ENCODE data around the gene GRIA3. TPM values are rescaled to one million over a fixed set of nuclear protein-coding genes. Genes with fewer than 3 reads are reported as not detected.

GRIA3 gene
- total RNA-seq, 1 donor from 2014 or later, result 18.6 TPM

DNA sequence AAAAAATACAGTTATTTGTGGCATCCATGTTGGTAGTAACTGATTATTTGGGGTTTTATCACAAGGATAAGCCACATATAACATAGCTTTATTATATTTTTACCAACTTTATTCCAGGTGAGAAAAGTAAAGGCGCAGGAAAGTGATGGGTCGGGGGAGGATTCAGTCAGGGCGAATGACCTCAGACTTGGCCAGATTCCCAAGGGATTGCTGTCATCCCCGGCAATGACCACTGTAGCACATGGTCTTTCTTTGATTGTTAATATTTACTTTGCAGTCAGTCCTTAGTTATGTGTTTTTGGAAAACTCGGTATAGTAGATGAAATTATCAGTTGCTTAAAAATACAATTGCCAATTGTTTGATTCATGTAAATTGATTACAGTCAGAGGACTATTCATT is 17.6 kb downstream of the GRIA3 start:
- H3K4me1 Mint-ChIP-seq (ENCODE audit: low read depth, unreplicated experiment), result no peaks in the 10 kb centered on the region
- no peak for TF ChIP-seq EZH2 (IDR thresholded peaks at IDR 0.05; ENCODE audit: insufficient read depth, low read length)
- TF ChIP-seq, protein P1, sequence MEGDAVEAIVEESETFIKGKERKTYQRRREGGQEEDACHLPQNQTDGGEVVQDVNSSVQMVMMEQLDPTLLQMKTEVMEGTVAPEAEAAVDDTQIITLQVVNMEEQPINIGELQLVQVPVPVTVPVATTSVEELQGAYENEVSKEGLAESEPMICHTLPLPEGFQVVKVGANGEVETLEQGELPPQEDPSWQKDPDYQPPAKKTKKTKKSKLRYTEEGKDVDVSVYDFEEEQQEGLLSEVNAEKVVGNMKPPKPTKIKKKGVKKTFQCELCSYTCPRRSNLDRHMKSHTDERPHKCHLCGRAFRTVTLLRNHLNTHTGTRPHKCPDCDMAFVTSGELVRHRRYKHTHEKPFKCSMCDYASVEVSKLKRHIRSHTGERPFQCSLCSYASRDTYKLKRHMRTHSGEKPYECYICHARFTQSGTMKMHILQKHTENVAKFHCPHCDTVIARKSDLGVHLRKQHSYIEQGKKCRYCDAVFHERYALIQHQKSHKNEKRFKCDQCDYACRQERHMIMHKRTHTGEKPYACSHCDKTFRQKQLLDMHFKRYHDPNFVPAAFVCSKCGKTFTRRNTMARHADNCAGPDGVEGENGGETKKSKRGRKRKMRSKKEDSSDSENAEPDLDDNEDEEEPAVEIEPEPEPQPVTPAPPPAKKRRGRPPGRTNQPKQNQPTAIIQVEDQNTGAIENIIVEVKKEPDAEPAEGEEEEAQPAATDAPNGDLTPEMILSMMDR (IDR thresholded peaks at IDR 0.05; ENCODE audit: insufficient read depth, low read depth, low read length), result no peak
- peaks cover 2% of the 10 kb centered on the region for H3K36me3 Mint-ChIP-seq (ENCODE audit: low read depth, unreplicated experiment)
- no peak overlapping the region for H3K27ac Mint-ChIP-seq (ENCODE audit: unreplicated experiment)
- H3K4me3 Mint-ChIP-seq (ENCODE audit: unreplicated experiment), result no peak overlapping the region
- no peaks in the 10 kb centered on the region for H3K9me3 Mint-ChIP-seq (ENCODE audit: unreplicated experiment)
- Histone ChIP-seq H4K20me1 (ENCODE audit: insufficient read depth, low read length) (no peaks in the 10 kb centered on the region), H3K4me2 (ENCODE audit: low read length) (no peak overlapping the region), H3K36me3 (ENCODE audit: insufficient read depth, low read length) (no peaks in the 10 kb centered on the region), H3K4me1 (ENCODE audit: insufficient read depth, low read length) (no peaks in the 10 kb centered on the region), H3K27ac (ENCODE audit: low read depth, low read length) (no peak overlapping the region), H3K9ac (ENCODE audit: low read length) (no peak overlapping the region), H3K4me3 (ENCODE audit: insufficient read depth, low read depth, low read length) (no peak overlapping the region), H3K27me3 (ENCODE audit: insufficient read depth, low read length) (no peaks in the 10 kb centered on the region), H3K79me2 (ENCODE audit: insufficient read depth, low read length) (no peaks in the 10 kb centered on the region), H3K9me3 (ENCODE audit: insufficient read depth, low read depth, low read length) (no peaks in the 10 kb centered on the region), H2AFZ (ENCODE audit: low read depth, low read length) (no peak overlapping the region)
- FAIRE-seq (no peak), DNase-seq (ENCODE audit: low read depth) (peak; percentile 21)
- H3K27me3 Mint-ChIP-seq (ENCODE audit: low read depth, unreplicated experiment), result no peaks in the 10 kb centered on the region

DNA sequence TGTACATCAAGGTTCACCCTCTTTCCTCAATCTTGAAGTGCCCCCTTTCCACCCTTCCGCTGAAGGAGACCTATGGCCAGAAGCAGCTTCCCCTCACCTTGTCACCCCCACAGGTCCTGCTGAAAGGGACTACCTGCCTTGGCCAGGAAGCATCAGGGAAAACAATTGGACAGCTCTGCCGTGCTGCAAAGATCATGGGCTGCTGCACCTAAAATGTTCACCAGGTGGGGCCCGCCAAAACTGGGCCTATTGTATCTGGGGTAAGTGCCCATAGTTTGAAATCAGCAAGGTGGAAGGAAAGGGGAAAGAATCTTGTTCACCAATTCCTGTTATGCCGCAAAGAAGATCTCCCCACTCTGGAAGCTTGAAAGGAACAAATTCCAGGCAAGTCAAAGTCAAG is 18.4 kb downstream of the GRIA3 start:
- H3K4me3 ChIP-seq (ENCODE audit: insufficient read depth, low read depth, low read length), result no peak overlapping the region
- TF ChIP-seq, protein P1 (IDR thresholded peaks at IDR 0.05; ENCODE audit: insufficient read depth, low read depth, low read length), result no peak
- no peak for TF ChIP-seq EZH2 (IDR thresholded peaks at IDR 0.05; ENCODE audit: insufficient read depth, low read length)

DNA sequence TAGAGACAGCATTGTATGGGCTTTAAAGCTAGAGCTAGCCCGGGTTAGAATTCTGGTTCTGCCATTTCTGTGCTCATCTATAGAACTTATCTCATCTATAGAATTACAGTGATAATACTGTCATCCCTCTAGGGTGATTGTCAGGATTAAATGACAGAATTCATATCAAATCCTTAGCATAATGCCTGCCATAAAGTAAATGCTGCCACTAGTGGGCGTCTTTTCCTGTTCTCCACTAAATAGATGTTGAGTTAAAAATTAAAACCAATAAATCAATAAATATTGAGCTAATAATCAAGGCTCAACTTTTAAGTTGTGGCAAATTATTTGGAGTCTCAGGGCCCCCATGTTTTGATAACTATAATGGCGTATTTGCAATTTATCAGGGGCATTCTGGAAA is 19.7 kb downstream of the GRIA3 start:
- H3K9me3 ChIP-seq (ENCODE audit: insufficient read depth, low read depth, low read length), result no peaks in the 10 kb centered on the region
- H3K9ac ChIP-seq (ENCODE audit: low read length), result no peak overlapping the region
- FAIRE-seq, result peak; percentile 20
- no peaks in the 10 kb centered on the region for H3K9me3 Mint-ChIP-seq (ENCODE audit: unreplicated experiment)
- H3K4me3 Mint-ChIP-seq (ENCODE audit: unreplicated experiment), result no peak overlapping the region
- H3K4me1 ChIP-seq (ENCODE audit: insufficient read depth, low read length), result no peaks in the 10 kb centered on the region
- H3K27me3 Mint-ChIP-seq (ENCODE audit: low read depth, unreplicated experiment), result no peaks in the 10 kb centered on the region
- DNase-seq (ENCODE audit: low read depth), result no peak
- H3K4me3 ChIP-seq (ENCODE audit: insufficient read depth, low read depth, low read length), result no peak overlapping the region
- H3K27ac Mint-ChIP-seq (ENCODE audit: unreplicated experiment), result no peak overlapping the region
- no peaks in the 10 kb centered on the region for H3K4me1 Mint-ChIP-seq (ENCODE audit: low read depth, unreplicated experiment)
- no peaks in the 10 kb centered on the region for H3K36me3 ChIP-seq (ENCODE audit: insufficient read depth, low read length)
- H3K36me3 Mint-ChIP-seq (ENCODE audit: low read depth, unreplicated experiment), result peaks cover 2% of the 10 kb centered on the region
- H3K27ac ChIP-seq (ENCODE audit: low read depth, low read length), result no peak overlapping the region
- TF ChIP-seq, protein P1 (IDR thresholded peaks at IDR 0.05; ENCODE audit: insufficient read depth, low read depth, low read length), result no peak
- no peak for TF ChIP-seq EZH2 (IDR thresholded peaks at IDR 0.05; ENCODE audit: insufficient read depth, low read length)
- H4K20me1 ChIP-seq (ENCODE audit: insufficient read depth, low read length), result no peaks in the 10 kb centered on the region
- H3K79me2 ChIP-seq (ENCODE audit: insufficient read depth, low read length), result no peaks in the 10 kb centered on the region
- H3K27me3 ChIP-seq (ENCODE audit: insufficient read depth, low read length), result no peaks in the 10 kb centered on the region
- H3K4me2 ChIP-seq (ENCODE audit: low read length), result no peak overlapping the region
- no peak overlapping the region for H2AFZ ChIP-seq (ENCODE audit: low read depth, low read length)

More for the DNA sequence above, 18.4 kb downstream of the GRIA3 start:
- Histone ChIP-seq H2AFZ (ENCODE audit: low read depth, low read length) (no peak overlapping the region), H3K27ac (ENCODE audit: low read depth, low read length) (no peak overlapping the region), H3K4me2 (ENCODE audit: low read length) (no peak overlapping the region), H3K9me3 (ENCODE audit: insufficient read depth, low read depth, low read length) (no peaks in the 10 kb centered on the region), H3K4me1 (ENCODE audit: insufficient read depth, low read length) (no peaks in the 10 kb centered on the region), H3K27me3 (ENCODE audit: insufficient read depth, low read length) (no peaks in the 10 kb centered on the region), H4K20me1 (ENCODE audit: insufficient read depth, low read length) (no peaks in the 10 kb centered on the region), H3K36me3 (ENCODE audit: insufficient read depth, low read length) (no peaks in the 10 kb centered on the region), H3K79me2 (ENCODE audit: insufficient read depth, low read length) (no peaks in the 10 kb centered on the region), H3K9ac (ENCODE audit: low read length) (no peak overlapping the region)
- Mint-ChIP-seq H3K36me3 (ENCODE audit: low read depth, unreplicated experiment) (peaks cover 2% of the 10 kb centered on the region), H3K4me1 (ENCODE audit: low read depth, unreplicated experiment) (no peaks in the 10 kb centered on the region), H3K27ac (ENCODE audit: unreplicated experiment) (no peak overlapping the region), H3K4me3 (ENCODE audit: unreplicated experiment) (no peak overlapping the region), H3K27me3 (ENCODE audit: low read depth, unreplicated experiment) (no peaks in the 10 kb centered on the region), H3K9me3 (ENCODE audit: unreplicated experiment) (no peaks in the 10 kb centered on the region)
- FAIRE-seq, result no peak
- DNase-seq (ENCODE audit: low read depth), result no peak
